H1 (cell line): ENCODE data around the gene C6orf120. TPM values are rescaled to one million over a fixed set of nuclear protein-coding genes. Genes with fewer than 3 reads are reported as not detected.
A peak's percentile ranks its signal among the peaks of the same experiment; 100 is the strongest.

Source experiments
- CTCF ChIA-PET: fragments of 300-600 bp; sonication (Branson Sonifier 250); formaldehyde crosslinking; loops from one replicate; lab custom pipeline; 2021; ENCODE audit not compliant: partially characterized antibody; lab: Charles Lee
- POLR2A ChIA-PET: fragments of 300-600 bp; sonication (Branson Sonifier 250); formaldehyde crosslinking; loops from one replicate; lab custom pipeline; 2021; ENCODE audit warnings: inconsistent platforms; ENCODE audit not compliant: partially characterized antibody; lab: Charles Lee
- DNase-seq, 2 experiments: peaks; one replicate each; pipeline versions ENCODE4 v3.0.0 to v3.0.0-alpha.2; 2010 to 2022; ENCODE audit warnings: low spot score in 2 of 2, low read depth in 1 of 2, mixed read lengths in 1 of 2
- FAIRE-seq: peaks from 2 replicates; lab custom pipeline; 2011; peaks lifted over from hg19 to GRCh38; lab: Jason Lieb, UNC
- H2AFZ ChIP-seq: 2 replicates; pipeline ENCODE4 v1.8.1; 2012; ENCODE audit warnings: low read length, inconsistent platforms
- H2AK5ac ChIP-seq: 2 replicates; pipeline ENCODE4 v1.6.1; 2013; ENCODE audit warnings: low read depth, low read length
- H2BK120ac ChIP-seq: replicated peaks from 2 replicates; pipeline ENCODE3; 2013; ENCODE audit warnings: low read depth, low read length, inconsistent platforms
- H2BK12ac ChIP-seq: 2 replicates; pipeline ENCODE4 v1.6.1; 2013; ENCODE audit warnings: low read depth, low read length
- H2BK15ac ChIP-seq: 2 replicates; pipeline ENCODE4 v1.6.1; 2013; ENCODE audit warnings: low read length
- H2BK20ac ChIP-seq: 2 replicates; pipeline ENCODE4 v1.6.1; 2013; ENCODE audit warnings: low read length
- H2BK5ac ChIP-seq: 2 replicates; pipeline ENCODE4 v1.6.1; 2013; ENCODE audit warnings: low read depth, low read length
- H3K14ac ChIP-seq: 2 replicates; pipeline ENCODE4 v1.6.1; 2013; ENCODE audit warnings: inconsistent platforms; ENCODE audit not compliant: insufficient read length
- H3K18ac ChIP-seq: 2 replicates; pipeline ENCODE4 v1.6.1; 2013; ENCODE audit warnings: low read length; ENCODE audit errors: extremely low read depth
- H3K23ac ChIP-seq: 2 replicates; pipeline ENCODE4 v1.6.1; 2013; ENCODE audit warnings: inconsistent platforms; ENCODE audit not compliant: insufficient read length
- H3K23me2 ChIP-seq: 2 replicates; pipeline ENCODE4 v1.6.1; 2013; ENCODE audit warnings: low read depth, low read length
- H3K27ac ChIP-seq: 2 replicates; pipeline ENCODE4 v1.6.1; 2011; ENCODE audit warnings: low read depth, low read length, inconsistent platforms
- H3K27me3 ChIP-seq, 4 experiments: replicated peaks in 1 of 4; 1 replicate in 1 of 4; 2 replicates in 3 of 4; pipeline versions ENCODE4 v1.6.1 to v1.8.1; 2011 to 2013; ENCODE audit warnings: low read length in 3 of 4, mild to moderate bottlenecking in 3 of 4, inconsistent platforms in 2 of 4, mixed read lengths in 2 of 4, moderate library complexity in 1 of 4; ENCODE audit not compliant: control insufficient read depth in 3 of 4, insufficient read depth in 3 of 4; ENCODE audit errors: extremely low read depth in 1 of 4
- H3K36me3 ChIP-seq, 4 experiments: 2 replicates each; pipeline versions ENCODE4 v1.6.1 to v1.8.1; 2011 to 2013; ENCODE audit warnings: mild to moderate bottlenecking in 4 of 4, low read length in 3 of 4, moderate library complexity in 2 of 4, control low read depth in 1 of 4, inconsistent platforms in 1 of 4; ENCODE audit not compliant: insufficient read depth in 4 of 4, control insufficient read depth in 2 of 4
- H3K4ac ChIP-seq: replicated peaks from 2 replicates; pipeline ENCODE3; 2013; ENCODE audit warnings: low read length, low read depth, mixed read lengths, inconsistent platforms; ENCODE audit not compliant: insufficient read length
- H3K4me1 ChIP-seq, 4 experiments: replicated peaks in 1 of 4; 1 replicate in 1 of 4; 2 replicates in 3 of 4; pipeline versions ENCODE4 v1.6.1 to v1.8.1; 2011 to 2013; ENCODE audit warnings: low read length in 3 of 4, inconsistent platforms in 2 of 4, mixed read lengths in 1 of 4; ENCODE audit not compliant: insufficient read depth in 4 of 4, control insufficient read depth in 3 of 4
- H3K4me2 ChIP-seq, 2 experiments: 2 replicates each; pipeline versions ENCODE4 v1.6.1 to v1.8.1; 2011 to 2013; ENCODE audit warnings: low read depth in 2 of 2, low read length in 2 of 2, control low read depth in 1 of 2, inconsistent platforms in 1 of 2, mild to moderate bottlenecking in 1 of 2; ENCODE audit not compliant: insufficient read depth in 1 of 2
- H3K4me3 ChIP-seq, 4 experiments: fragments of 200-600, 300-600 bp in 1 of 4; sonication (generic), shearing (Covaris generic), sonication (Bioruptor Twin) in 1 of 4; 2 replicates each; pipeline versions ENCODE4 v1.5.1 to v1.8.1; 2011 to 2016; ENCODE audit warnings: low read length in 4 of 4, low read depth in 3 of 4, control low read depth in 2 of 4, inconsistent platforms in 2 of 4, mild to moderate bottlenecking in 2 of 4, mixed read lengths in 1 of 4, moderate library complexity in 1 of 4; ENCODE audit not compliant: insufficient read depth in 2 of 4; ENCODE audit errors: extremely low read depth in 1 of 4
- H3K56ac ChIP-seq: replicated peaks from 2 replicates; pipeline ENCODE3; 2013; ENCODE audit warnings: low read depth, mild to moderate bottlenecking, mixed read lengths, low read length, inconsistent platforms; ENCODE audit not compliant: insufficient read length
- H3K79me1 ChIP-seq: 2 replicates; pipeline ENCODE4 v1.6.1; 2013; ENCODE audit warnings: low read depth, low read length, control low read depth
- H3K79me2 ChIP-seq, 2 experiments: 2 replicates each; pipeline versions ENCODE4 v1.6.1 to v1.8.1; 2012 to 2013; ENCODE audit warnings: low read length in 2 of 2, mild to moderate bottlenecking in 2 of 2, inconsistent platforms in 1 of 2; ENCODE audit not compliant: insufficient read depth in 2 of 2, control insufficient read depth in 1 of 2
- H3K9ac ChIP-seq, 4 experiments: replicated peaks in 1 of 4; 1 replicate in 1 of 4; 2 replicates in 3 of 4; pipeline versions ENCODE4 v1.6.1 to v1.8.1; 2011 to 2013; ENCODE audit warnings: low read depth in 3 of 4, low read length in 3 of 4, control low read depth in 2 of 4, mild to moderate bottlenecking in 2 of 4, moderate library complexity in 2 of 4, inconsistent platforms in 1 of 4; ENCODE audit errors: extremely low read depth in 1 of 4
- H3K9me3 ChIP-seq, 2 experiments: 2 replicates each; pipeline versions ENCODE4 v1.6.1 to v1.8.1; 2012 to 2013; ENCODE audit warnings: mild to moderate bottlenecking in 2 of 2, moderate library complexity in 2 of 2, control low read depth in 1 of 2, inconsistent platforms in 1 of 2, low read depth in 1 of 2, low read length in 1 of 2, mixed read lengths in 1 of 2; ENCODE audit not compliant: insufficient read depth in 2 of 2
- H4K20me1 ChIP-seq, 2 experiments: replicated peaks in 1 of 2; 2 replicates each; pipeline versions ENCODE3 to v1.8.1; 2011 to 2013; ENCODE audit warnings: inconsistent platforms in 2 of 2, low read length in 2 of 2, mild to moderate bottlenecking in 1 of 2; ENCODE audit not compliant: insufficient read depth in 2 of 2, control insufficient read depth in 1 of 2
- H4K5ac ChIP-seq: 2 replicates; pipeline ENCODE4 v1.6.1; 2013; ENCODE audit warnings: low read length, low read depth, mixed read lengths, inconsistent platforms; ENCODE audit not compliant: insufficient read length
- H4K8ac ChIP-seq: 2 replicates; pipeline ENCODE4 v1.8.0; 2013; ENCODE audit warnings: mild to moderate bottlenecking, moderate library complexity, low read length, inconsistent platforms; ENCODE audit not compliant: insufficient read depth; ENCODE audit errors: extremely low read depth
- H4K91ac ChIP-seq: replicated peaks from 2 replicates; pipeline ENCODE3; 2013; ENCODE audit warnings: low read length, mixed read lengths, inconsistent platforms; ENCODE audit not compliant: insufficient read length
- CBX5 ChIP-seq: fragments of 300-800, 300-1000 bp; sonication (generic); IDR thresholded peaks from 2 replicates; pipeline ENCODE4 v1.7.1; 2016; ENCODE audit warnings: antibody characterized with exemption, low read length, low read depth
- CEBPB ChIP-seq: IDR thresholded peaks from 2 replicates; pipeline ENCODE4 v1.6.1; 2012; ENCODE audit warnings: low read depth, low read length
- CHD2 ChIP-seq: IDR thresholded peaks from 2 replicates; pipeline ENCODE4 v1.6.1; 2012; ENCODE audit warnings: low read length, improper control_type of control experiment
- JUN ChIP-seq: IDR thresholded peaks from 2 replicates; pipeline ENCODE4 v1.6.1; 2011; ENCODE audit warnings: low read depth, mild to moderate bottlenecking, improper control_type of control experiment, low read length
- KDM4A ChIP-seq: IDR thresholded peaks from one replicate; pipeline ENCODE4 v1.7.1; 2012; ENCODE audit warnings: low read depth, mild to moderate bottlenecking, moderate library complexity, low read length, inconsistent platforms; ENCODE audit not compliant: severe bottlenecking
- NANOG ChIP-seq: IDR thresholded peaks from 2 replicates; pipeline ENCODE4 v1.6.1; 2011; ENCODE audit warnings: low read length, low read depth, mild to moderate bottlenecking, inconsistent platforms; ENCODE audit not compliant: insufficient read depth, poor library complexity, severe bottlenecking
- PHF8 ChIP-seq: fragments of 200-600 bp; sonication (generic); conservative IDR thresholded peaks from 2 replicates; pipeline ENCODE4 v1.7.1; 2012; ENCODE audit warnings: low read depth, mild to moderate bottlenecking, inconsistent platforms, low read length, moderate library complexity
- POLR2A ChIP-seq, 2 experiments: IDR thresholded peaks; 1 replicate in 1 of 2; 2 replicates in 1 of 2; pipeline ENCODE4 v1.6.1; 2011; ENCODE audit warnings: low read depth in 2 of 2, low read length in 2 of 2, mild to moderate bottlenecking in 2 of 2; ENCODE audit errors: control extremely low read depth in 1 of 2
- POLR2AphosphoS5 ChIP-seq: IDR thresholded peaks from 2 replicates; pipeline ENCODE4 v1.6.1; 2011; ENCODE audit warnings: low read depth, low read length
- SP1 ChIP-seq: IDR thresholded peaks from 2 replicates; pipeline ENCODE4 v1.6.1; 2011; ENCODE audit warnings: low read depth, low read length
- TBP ChIP-seq: IDR thresholded peaks from 2 replicates; pipeline ENCODE4 v1.6.1; 2011; ENCODE audit warnings: low read depth, low read length, improper control_type of control experiment
- WGBS, 2 experiments: shearing (Covaris generic) in 1 of 2; methylation state at CpG; one replicate each; pipeline versions ENCODE4 v1.1.6 to v1.1.7; 2013 to 2015; ENCODE audit warnings: low lambda C conversion rate in 2 of 2, mixed read lengths in 2 of 2, inconsistent platforms in 1 of 2, low coverage in 1 of 2, missing lambda C conversion rate in 1 of 2; ENCODE audit not compliant: insufficient replicate concordance in 2 of 2, insufficient coverage in 1 of 2, insufficient read length in 1 of 2; ENCODE audit errors: extremely low coverage in 1 of 2, missing lambda C conversion rate in 1 of 2; 5-methylcytosine and 5-hydroxymethylcytosine counted together
- polyA plus RNA-seq, 7 experiments: library from polyadenylated mRNA; depleted of rRNA in 3 of 7; stranded (reverse) in 5 of 7; unstranded in 2 of 7; fragments of >200 nt in 5 of 7; fragments of 200-250 nt in 2 of 7; gene quantifications; 1 replicate in 5 of 7; 2 replicates in 1 of 7; 4 replicates in 1 of 7; pipeline versions ENCODE4 v1.2.1 to v1.2.3, GENCODE V29; 2011 to 2013; ENCODE audit warnings: missing spikeins in 2 of 7, mixed read lengths in 2 of 7
- total RNA-seq: library from RNA; stranded (reverse); fragmentation: NEBNext Ultra II Directional; extraction: Animal tissue kit (Norgen Biotek cat#: 25700); gene quantifications from 2 replicates; pipeline ENCODE4 v1.2.1, GENCODE V29; 2021
- TF ChIP-seq, protein P1 (sequence below): IDR thresholded peaks from 2 replicates; pipeline ENCODE4 v1.6.1; 2011; ENCODE audit warnings: low read depth, mild to moderate bottlenecking, low read length; ENCODE audit not compliant: insufficient read depth

C6orf120 gene
- total and polyA plus RNA-seq, 2 of the 8 experiments (the other 6 are each of a cell fraction or from before 2014, with no cell fraction given) = 16.2 to 30.6 TPM

DNA sequence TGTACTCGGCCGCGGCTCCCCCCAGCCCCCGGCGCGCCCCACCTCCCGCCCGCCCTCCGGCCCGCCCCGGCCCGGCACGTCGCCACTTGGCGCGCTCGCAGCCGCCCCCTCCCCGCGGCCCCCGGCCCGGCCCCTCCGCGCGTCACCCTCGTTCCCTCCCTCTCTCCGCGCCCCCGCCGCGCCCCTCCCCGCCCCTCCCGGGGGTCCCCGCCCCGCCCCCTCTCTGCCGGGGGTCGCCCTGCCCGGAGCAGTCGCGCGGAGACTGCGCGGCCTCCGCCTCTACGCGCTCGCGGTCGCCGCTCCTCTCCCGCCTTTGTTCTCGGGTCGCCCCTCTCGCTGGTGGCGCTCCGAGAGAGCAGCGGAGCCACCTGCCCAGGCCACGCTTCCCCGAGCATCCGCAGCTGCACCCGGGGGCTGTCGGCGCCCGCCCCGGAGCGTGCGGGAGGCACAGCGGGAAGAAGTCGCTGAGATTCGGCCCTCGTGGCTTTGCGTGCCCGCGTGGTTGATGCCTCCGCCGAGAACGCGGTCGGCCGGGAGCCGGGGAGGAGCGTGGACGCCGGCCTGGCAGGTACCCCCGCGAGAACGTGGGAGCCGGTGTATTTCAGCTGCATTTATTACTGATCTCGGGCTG is 22.7 kb downstream of the C6orf120 start, which contains the start of gene PHF10:
Gene PHF10, minus strand, starts transcription at position 7 of the 631 bp plus-strand sequence. CDS start 569 bp downstream, outside the sequence.
- Histone ChIP-seq H3K9me3 (no peaks in the 10 kb centered on the region), H3K79me2 (peaks cover 0 to 37% of the 10 kb centered on the region in 2 experiments; a peak in 2 of 4 replicates), H3K18ac (peak within 1 kb of the TSS; percentile 89), H4K8ac (peak within 1 kb of the TSS; percentile 95), H3K56ac (peak within 1 kb of the TSS; percentile 77), H2BK20ac (0 out of 2 replicates have a peak within 1 kb of the TSS, but pooled peaks have one; percentile 16), H3K4ac (peak within 1 kb of the TSS; percentile 79), H2AFZ (peak within 1 kb of the TSS; percentile 39; the same call in 1 of the 2 replicates), H3K36me3 (no peaks in the 10 kb centered on the region; a peak in 1 of 8 replicates), H3K4me2 (peak within 1 kb of the TSS; percentile 92 to 97), H3K14ac (peak within 1 kb of the TSS; percentile 8), H3K9ac (peak within 1 kb of the TSS; percentile 83 to 96 (median 94)), H4K20me1 (peaks cover 1 to 13% of the 10 kb centered on the region in 2 experiments), H2BK5ac (peak within 1 kb of the TSS; percentile 83), H3K4me1 (peaks cover 0 to 9% (median 4%) of the 10 kb centered on the region in 4 experiments; a peak in 5 of 7 replicates), H2BK15ac (0 out of 2 replicates have a peak within 1 kb of the TSS, but pooled peaks have one; percentile 14), H4K5ac (peak within 1 kb of the TSS; percentile 90), H3K23me2 (peaks cover 15% of the 10 kb centered on the region), H3K23ac (no peak within 1 kb of the TSS), H4K91ac (peak within 1 kb of the TSS; percentile 95), H2BK120ac (no peak within 1 kb of the TSS), H3K27ac (peak within 1 kb of the TSS; percentile 93), H3K79me1 (peaks cover 3% of the 10 kb centered on the region; the same call in 1 of the 2 replicates), H3K27me3 (peaks cover 0 to 2% (median under 1%) of the 10 kb centered on the region in 4 experiments; a peak in 1 of 7 replicates), H2AK5ac (peak within 1 kb of the TSS; percentile 56; the same call in 1 of the 2 replicates), H3K4me3 (peak within 1 kb of the TSS; percentile 76 to 87 (median 79)), H2BK12ac (peak within 1 kb of the TSS; percentile 86; the same call in 1 of the 2 replicates)
- FAIRE-seq (no peak), DNase-seq (peak in 1 of 2 experiments; percentile 84)
- 1% methylated on average over 46 of the region's 89 CpGs; no CpG with 5 or more reads in 1 of the 2 experiments for WGBS, 2 experiments
- CTCF ChIA-PET = interaction anchor here (0.6 to 1.3 kb wide), 2 partner anchors 23 to 41 kb away, joined by 3 read pairs; no protein-coding TSS in a partner anchor
- POLR2A ChIA-PET = interaction anchor here (1.1 to 5.9 kb wide), 6 partner anchors 16 to 39 kb away, joined by 4 to 58 read pairs (median 6); partner anchors contain the start of genes C6orf120, DYNLT2, ERMARD and WDR27
- peak; percentile 64 to 74 for TF ChIP-seq POLR2A (IDR thresholded peaks at IDR 0.05; ENCODE audit: control extremely low read depth in 1 of 2, low read depth in 2 of 2, low read length in 2 of 2)
- peak; percentile 86 for TF ChIP-seq POLR2AphosphoS5
- peak; percentile 79 for TF ChIP-seq KDM4A
- TF ChIP-seq TBP = no peak
- no peak for TF ChIP-seq CEBPB
- no peak for TF ChIP-seq CHD2
- TF ChIP-seq SP1 = no peak
- peak; percentile 83 for TF ChIP-seq PHF8
- no peak for TF ChIP-seq CBX5
- TF ChIP-seq, protein P1, sequence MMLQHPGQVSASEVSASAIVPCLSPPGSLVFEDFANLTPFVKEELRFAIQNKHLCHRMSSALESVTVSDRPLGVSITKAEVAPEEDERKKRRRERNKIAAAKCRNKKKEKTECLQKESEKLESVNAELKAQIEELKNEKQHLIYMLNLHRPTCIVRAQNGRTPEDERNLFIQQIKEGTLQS = no peak
- TF ChIP-seq JUN = no peak
- TF ChIP-seq NANOG = no peak
